Neural cell (in vitro differentiated cells): ENCODE measurements around the gene GBE1. TPM values are rescaled to one million over a fixed set of nuclear protein-coding genes. Genes with fewer than 3 reads are reported as not detected.

Experiments used
- H2AFZ ChIP-seq: fragments of 200-600, 300-800 bp; sonication (generic), shearing (Covaris generic); 2 replicates; pipeline ENCODE4 v1.6.0; 2014; ENCODE audit warnings: low read depth, mild to moderate bottlenecking, antibody characterized with exemption, low read length, moderate library complexity
- H3F3A ChIP-seq: fragments of 200-600 bp; shearing (Covaris generic); 2 replicates; pipeline ENCODE4 v1.6.1; 2016; ENCODE audit warnings: mild to moderate bottlenecking, moderate library complexity, mixed read lengths, antibody characterized with exemption, low read length; ENCODE audit not compliant: insufficient read depth, poor library complexity, severe bottlenecking
- H3K27ac ChIP-seq: fragments of 200-600, 300-800 bp; sonication (generic), shearing (Covaris generic); 2 replicates; pipeline ENCODE4 v1.5.1; 2014; ENCODE audit warnings: mild to moderate bottlenecking, low read length, moderate library complexity
- H3K27me3 ChIP-seq: fragments of 300-800, 200-600 bp; sonication (generic), shearing (Covaris generic); 2 replicates; pipeline ENCODE4 v1.6.0; 2014; ENCODE audit warnings: mild to moderate bottlenecking, low read depth, low read length, moderate library complexity; ENCODE audit not compliant: insufficient read depth
- H3K36me3 ChIP-seq: fragments of 300-800, 200-600 bp; sonication (generic), shearing (Covaris generic); 2 replicates; pipeline ENCODE4 v1.5.1; 2014; ENCODE audit warnings: mild to moderate bottlenecking, antibody characterized with exemption, low read length, moderate library complexity; ENCODE audit not compliant: insufficient read depth
- H3K4me2 ChIP-seq: fragments of 300-800, 200-600 bp; sonication (generic), shearing (Covaris generic); 2 replicates; pipeline ENCODE4 v1.6.0; 2014; ENCODE audit warnings: mild to moderate bottlenecking, low read length
- H3K4me3 ChIP-seq: fragments of 300-800, 200-600 bp; sonication (generic), shearing (Covaris generic); 2 replicates; pipeline ENCODE4 v1.5.1; 2014; ENCODE audit warnings: mild to moderate bottlenecking, low read length, moderate library complexity
- H3K79me2 ChIP-seq: fragments of 200-600 bp; shearing (Covaris generic); replicated peaks from 2 replicates; pipeline ENCODE4 v1.6.0; 2014; ENCODE audit warnings: mild to moderate bottlenecking, low read length, moderate library complexity; ENCODE audit not compliant: insufficient read depth
- H3K9ac ChIP-seq: fragments of 300-800, 200-600 bp; sonication (generic), shearing (Covaris generic); 2 replicates; pipeline ENCODE4 v1.6.1; 2016; ENCODE audit warnings: mild to moderate bottlenecking, low read length, mixed read lengths
- H3K9me2 ChIP-seq: fragments of 200-600 bp; shearing (Covaris generic); 2 replicates; pipeline ENCODE4 v1.6.1; 2016; ENCODE audit warnings: mild to moderate bottlenecking, low read length, mixed read lengths; ENCODE audit not compliant: insufficient read depth
- H3K9me3 ChIP-seq: fragments of 200-600, 300-800 bp; sonication (generic), shearing (Covaris generic); 2 replicates; pipeline ENCODE4 v1.6.1; 2016; ENCODE audit warnings: mild to moderate bottlenecking, mixed run types, low read length, moderate library complexity, mixed read lengths
- H4K20me1 ChIP-seq: fragments of 200-600 bp; shearing (Covaris generic); 2 replicates; pipeline ENCODE4 v1.6.1; 2016; ENCODE audit warnings: mild to moderate bottlenecking, mixed run types; ENCODE audit not compliant: insufficient read depth
- EP300 ChIP-seq: fragments of 450-650 bp; conservative IDR thresholded peaks from 2 replicates; pipeline ENCODE4 v1.6.1; 2014; ENCODE audit warnings: antibody characterized with exemption, mild to moderate bottlenecking, moderate library complexity; ENCODE audit not compliant: poor library complexity, severe bottlenecking
- EZH2 ChIP-seq: fragments of 200-600, 300-800 bp; shearing (Covaris generic), sonication (generic); IDR thresholded peaks from 2 replicates; pipeline ENCODE4 v1.6.1; 2014; ENCODE audit warnings: antibody characterized with exemption, low read length, borderline replicate concordance, mild to moderate bottlenecking; ENCODE audit not compliant: insufficient read depth, poor library complexity, severe bottlenecking
- MXI1 ChIP-seq: fragments of 450-650 bp; conservative IDR thresholded peaks from 2 replicates; pipeline ENCODE4 v1.6.1; 2014; ENCODE audit warnings: antibody characterized with exemption, mild to moderate bottlenecking; ENCODE audit not compliant: poor library complexity, severe bottlenecking
- POLR2AphosphoS5 ChIP-seq: IDR thresholded peaks from 2 replicates; pipeline ENCODE4 v1.6.1; 2012
- RAD21 ChIP-seq: fragments of 450-650 bp; conservative IDR thresholded peaks from 2 replicates; pipeline ENCODE4 v1.6.1; 2014; ENCODE audit warnings: antibody characterized with exemption, mild to moderate bottlenecking, moderate library complexity
- SMC3 ChIP-seq: fragments of 450-650 bp; conservative IDR thresholded peaks from 2 replicates; pipeline ENCODE4 v1.6.1; 2014; ENCODE audit warnings: antibody characterized with exemption, mild to moderate bottlenecking, moderate library complexity; ENCODE audit not compliant: poor library complexity
- TAF1 ChIP-seq: IDR thresholded peaks from 2 replicates; pipeline ENCODE4 v1.6.1; 2012; ENCODE audit warnings: low read depth
- polyA plus RNA-seq: library from polyadenylated mRNA; depleted of rRNA; stranded (reverse); fragments of >200 nt; gene quantifications from 2 replicates; pipeline ENCODE4 v1.2.3, GENCODE V29; 2014
- TF ChIP-seq, protein P1 (sequence below): fragments of 450-650 bp; IDR thresholded peaks from 2 replicates; pipeline ENCODE4 v1.5.1; 2014; ENCODE audit warnings: antibody characterized with exemption, mild to moderate bottlenecking, moderate library complexity; ENCODE audit not compliant: poor library complexity, severe bottlenecking
- TF ChIP-seq, protein P2 (sequence below): IDR thresholded peaks from 2 replicates; pipeline ENCODE4 v1.6.1; 2012; ENCODE audit warnings: borderline replicate concordance

The GBE1 gene
- polyA plus RNA-seq, 1 donor from 2014 or later, result 2.4 TPM

DNA sequence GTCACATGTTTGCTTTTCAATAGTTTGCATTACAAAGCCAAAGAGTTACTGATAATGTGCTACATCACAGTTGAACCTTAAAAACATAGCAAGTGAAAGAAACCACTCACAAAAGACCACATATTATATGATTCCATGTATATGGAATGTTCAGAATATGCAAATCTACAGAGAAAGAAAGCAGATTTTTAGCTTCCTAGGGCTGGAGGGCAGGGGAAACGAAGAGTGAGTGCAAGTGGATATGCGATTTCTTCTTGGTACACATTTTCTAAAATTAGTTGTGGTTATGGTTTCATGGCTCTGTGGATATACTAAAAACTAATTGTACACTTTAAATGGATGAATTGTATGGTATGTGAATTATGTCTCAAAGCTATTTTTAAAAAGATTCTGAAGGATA lies 4.0 kb upstream of the GBE1 start:
- H3K27me3 ChIP-seq, result no peaks in the 10 kb centered on the region
- no peak overlapping the region for H3K4me2 ChIP-seq
- no peak overlapping the region for H3K27ac ChIP-seq
- no peak overlapping the region for H2AFZ ChIP-seq
- H3K9me2 ChIP-seq, result no peaks in the 10 kb centered on the region
- H3K9me3 ChIP-seq, result no peaks in the 10 kb centered on the region
- no peaks in the 10 kb centered on the region for H3K79me2 ChIP-seq
- no peaks in the 10 kb centered on the region for H4K20me1 ChIP-seq
- no peak overlapping the region for H3K4me3 ChIP-seq
- H3K36me3 ChIP-seq, result no peaks in the 10 kb centered on the region
- no peak overlapping the region for H3K9ac ChIP-seq
- no peak for TF ChIP-seq SMC3
- no peak for TF ChIP-seq POLR2AphosphoS5
- TF ChIP-seq MXI1, result no peak
- TF ChIP-seq EP300, result no peak
- H3F3A ChIP-seq, result no peaks in the 10 kb centered on the region

DNA sequence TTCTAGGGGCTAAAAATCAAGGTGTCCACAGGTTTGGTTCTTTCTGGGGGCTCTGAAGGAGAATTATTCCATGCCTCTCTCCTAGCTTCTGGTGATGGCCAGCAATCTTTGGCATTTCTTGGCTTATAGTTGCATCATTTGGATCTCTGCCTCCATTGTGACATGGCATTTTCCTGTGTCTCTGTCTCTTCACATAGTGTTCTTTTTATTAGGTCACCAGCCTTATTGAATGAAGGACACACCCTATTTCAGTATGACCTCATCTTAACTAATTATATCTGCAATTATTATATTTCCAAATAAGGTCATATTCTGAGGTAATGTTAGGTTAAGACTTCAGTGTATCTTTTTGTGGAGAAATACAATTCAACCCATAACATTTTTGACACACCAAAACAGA lies 3.2 kb upstream of the GBE1 start:
- Histone ChIP-seq H3K9me2 (no peaks in the 10 kb centered on the region), H3K27ac (no peak overlapping the region), H3F3A (no peaks in the 10 kb centered on the region), H3K27me3 (no peaks in the 10 kb centered on the region), H2AFZ (no peak overlapping the region), H3K4me2 (no peak overlapping the region), H3K9me3 (no peaks in the 10 kb centered on the region), H3K79me2 (no peaks in the 10 kb centered on the region), H4K20me1 (no peaks in the 10 kb centered on the region), H3K4me3 (no peak overlapping the region), H3K36me3 (no peaks in the 10 kb centered on the region), H3K9ac (no peak overlapping the region)
- TF ChIP-seq MXI1, result no peak
- TF ChIP-seq, protein P1, sequence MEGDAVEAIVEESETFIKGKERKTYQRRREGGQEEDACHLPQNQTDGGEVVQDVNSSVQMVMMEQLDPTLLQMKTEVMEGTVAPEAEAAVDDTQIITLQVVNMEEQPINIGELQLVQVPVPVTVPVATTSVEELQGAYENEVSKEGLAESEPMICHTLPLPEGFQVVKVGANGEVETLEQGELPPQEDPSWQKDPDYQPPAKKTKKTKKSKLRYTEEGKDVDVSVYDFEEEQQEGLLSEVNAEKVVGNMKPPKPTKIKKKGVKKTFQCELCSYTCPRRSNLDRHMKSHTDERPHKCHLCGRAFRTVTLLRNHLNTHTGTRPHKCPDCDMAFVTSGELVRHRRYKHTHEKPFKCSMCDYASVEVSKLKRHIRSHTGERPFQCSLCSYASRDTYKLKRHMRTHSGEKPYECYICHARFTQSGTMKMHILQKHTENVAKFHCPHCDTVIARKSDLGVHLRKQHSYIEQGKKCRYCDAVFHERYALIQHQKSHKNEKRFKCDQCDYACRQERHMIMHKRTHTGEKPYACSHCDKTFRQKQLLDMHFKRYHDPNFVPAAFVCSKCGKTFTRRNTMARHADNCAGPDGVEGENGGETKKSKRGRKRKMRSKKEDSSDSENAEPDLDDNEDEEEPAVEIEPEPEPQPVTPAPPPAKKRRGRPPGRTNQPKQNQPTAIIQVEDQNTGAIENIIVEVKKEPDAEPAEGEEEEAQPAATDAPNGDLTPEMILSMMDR, result no peak
- no peak for TF ChIP-seq TAF1
- no peak for TF ChIP-seq EP300
- TF ChIP-seq, protein P2, sequence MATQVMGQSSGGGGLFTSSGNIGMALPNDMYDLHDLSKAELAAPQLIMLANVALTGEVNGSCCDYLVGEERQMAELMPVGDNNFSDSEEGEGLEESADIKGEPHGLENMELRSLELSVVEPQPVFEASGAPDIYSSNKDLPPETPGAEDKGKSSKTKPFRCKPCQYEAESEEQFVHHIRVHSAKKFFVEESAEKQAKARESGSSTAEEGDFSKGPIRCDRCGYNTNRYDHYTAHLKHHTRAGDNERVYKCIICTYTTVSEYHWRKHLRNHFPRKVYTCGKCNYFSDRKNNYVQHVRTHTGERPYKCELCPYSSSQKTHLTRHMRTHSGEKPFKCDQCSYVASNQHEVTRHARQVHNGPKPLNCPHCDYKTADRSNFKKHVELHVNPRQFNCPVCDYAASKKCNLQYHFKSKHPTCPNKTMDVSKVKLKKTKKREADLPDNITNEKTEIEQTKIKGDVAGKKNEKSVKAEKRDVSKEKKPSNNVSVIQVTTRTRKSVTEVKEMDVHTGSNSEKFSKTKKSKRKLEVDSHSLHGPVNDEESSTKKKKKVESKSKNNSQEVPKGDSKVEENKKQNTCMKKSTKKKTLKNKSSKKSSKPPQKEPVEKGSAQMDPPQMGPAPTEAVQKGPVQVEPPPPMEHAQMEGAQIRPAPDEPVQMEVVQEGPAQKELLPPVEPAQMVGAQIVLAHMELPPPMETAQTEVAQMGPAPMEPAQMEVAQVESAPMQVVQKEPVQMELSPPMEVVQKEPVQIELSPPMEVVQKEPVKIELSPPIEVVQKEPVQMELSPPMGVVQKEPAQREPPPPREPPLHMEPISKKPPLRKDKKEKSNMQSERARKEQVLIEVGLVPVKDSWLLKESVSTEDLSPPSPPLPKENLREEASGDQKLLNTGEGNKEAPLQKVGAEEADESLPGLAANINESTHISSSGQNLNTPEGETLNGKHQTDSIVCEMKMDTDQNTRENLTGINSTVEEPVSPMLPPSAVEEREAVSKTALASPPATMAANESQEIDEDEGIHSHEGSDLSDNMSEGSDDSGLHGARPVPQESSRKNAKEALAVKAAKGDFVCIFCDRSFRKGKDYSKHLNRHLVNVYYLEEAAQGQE, result no peak
- no peak for TF ChIP-seq POLR2AphosphoS5
- TF ChIP-seq RAD21, result no peak
- TF ChIP-seq SMC3, result no peak
- TF ChIP-seq EZH2, result no peak
